Calu3 (cell line): ENCODE data around the gene SESN1. TPM values are rescaled to one million over a fixed set of nuclear protein-coding genes. Genes with fewer than 3 reads are reported as not detected.
"Not testable (repeated sequence)": the region's sequence is repeated elsewhere in the genome, so short reads cannot be mapped to it uniquely, and the experiment has no call there.

Source experiments
- BruUV-seq: library from RNA; stranded (reverse); fragments of 400-500 nt; replicated peaks from 2 replicates; lab custom pipeline; 2021; lab: Mats Ljungman, UMichigan
- CTCF ChIA-PET: fragments of 300-600 bp; sonication (Branson Sonifier 250); formaldehyde crosslinking; loops from one replicate; lab custom pipeline; 2022; ENCODE audit warnings: antibody characterized with exemption; lab: Charles Lee
- DNase-seq: peaks from one replicate; pipeline ENCODE4 v3.0.0; 2022
- H3K27ac Mint-ChIP-seq: one replicate; pipeline ENCODE4 v1.8.0; 2022; ENCODE audit warnings: mixed read lengths; ENCODE audit not compliant: unreplicated experiment
- H3K27me3 Mint-ChIP-seq: one replicate; pipeline ENCODE4 v1.8.0; 2022; ENCODE audit warnings: mixed read lengths; ENCODE audit not compliant: unreplicated experiment
- H3K36me3 Mint-ChIP-seq: one replicate; pipeline ENCODE4 v1.8.0; 2022; ENCODE audit warnings: mild to moderate bottlenecking, moderate library complexity, mixed read lengths; ENCODE audit not compliant: insufficient read depth, unreplicated experiment
- H3K4me1 Mint-ChIP-seq: one replicate; pipeline ENCODE4 v1.8.0; 2022; ENCODE audit warnings: mild to moderate bottlenecking, low read depth, mixed read lengths; ENCODE audit not compliant: unreplicated experiment
- H3K4me3 Mint-ChIP-seq: one replicate; pipeline ENCODE4 v1.8.0; 2022; ENCODE audit warnings: mild to moderate bottlenecking, low read depth, moderate library complexity, mixed read lengths; ENCODE audit not compliant: unreplicated experiment
- H3K9me3 Mint-ChIP-seq: one replicate; pipeline ENCODE4 v1.8.0; 2022; ENCODE audit warnings: low read depth, mixed read lengths; ENCODE audit not compliant: unreplicated experiment
- CTCF ChIP-seq: fragments of 200-600 bp; IDR thresholded peaks from one replicate; pipeline ENCODE4 v1.8.0; 2022; ENCODE audit warnings: antibody characterized with exemption; ENCODE audit not compliant: unreplicated experiment
- intact Hi-C: fragments of 100-400 bp; cut with micrococcal nuclease; formaldehyde crosslinking; loops from one replicate; pipeline ENCODE4 v1.10.0; 2022; ENCODE audit not compliant: unreplicated experiment
- total RNA-seq: library from RNA; stranded (reverse); gene quantifications from 2 replicates; pipeline ENCODE4 v1.2.3, GENCODE V29; 2022

SESN1 gene
- total RNA-seq, 1 experiment from 2014 or later = 5.9 TPM

- no peak overlapping the region for H3K27ac Mint-ChIP-seq
- CTCF ChIA-PET = no interaction called here
- no peak overlapping the region for H3K4me3 Mint-ChIP-seq
- H3K27me3 Mint-ChIP-seq = no peaks in the 10 kb centered on the region
- intact Hi-C loops = no loop called here
- no peaks in the 10 kb centered on the region for H3K9me3 Mint-ChIP-seq
- peaks cover 12% of the 10 kb centered on the region for H3K4me1 Mint-ChIP-seq
- H3K36me3 Mint-ChIP-seq = no peaks in the 10 kb centered on the region
- no peak for DNase-seq
- no peak for TF ChIP-seq CTCF
- BruUV-seq = no TSS peak
Measured at GRCh38 chr6:109087661-109088264, 6.9 kb downstream of the SESN1 start.

GRCh38 chr6:109084146-109084545 is 10.5 kb downstream of the SESN1 start:
- CTCF ChIA-PET, H3K36me3 Mint-ChIP-seq, intact Hi-C loops, BruUV-seq, H3K4me1 Mint-ChIP-seq, H3K9me3 Mint-ChIP-seq, H3K4me3 Mint-ChIP-seq, H3K27ac Mint-ChIP-seq, H3K27me3 Mint-ChIP-seq, DNase-seq: not testable (repeated sequence)

GRCh38 chr6:109083657-109084056 is 11.0 kb downstream of the SESN1 start:
- intact Hi-C loops = no loop called here
- H3K27ac Mint-ChIP-seq = no peak overlapping the region
- H3K4me1 Mint-ChIP-seq = no peaks in the 10 kb centered on the region
- CTCF ChIA-PET = no interaction called here
- no peaks in the 10 kb centered on the region for H3K9me3 Mint-ChIP-seq
- no peak for DNase-seq
- no peaks in the 10 kb centered on the region for H3K36me3 Mint-ChIP-seq
- no peak for TF ChIP-seq CTCF
- H3K27me3 Mint-ChIP-seq = no peaks in the 10 kb centered on the region
- no TSS peak for BruUV-seq
- H3K4me3 Mint-ChIP-seq = no peak overlapping the region

GRCh38 chr6:109082188-109082577 is 12.5 kb downstream of the SESN1 start:
- TF ChIP-seq CTCF = no peak
- Mint-ChIP-seq H3K4me1 (no peaks in the 10 kb centered on the region), H3K9me3 (no peaks in the 10 kb centered on the region), H3K27ac (no peak overlapping the region), H3K27me3 (no peaks in the 10 kb centered on the region), H3K4me3 (no peak overlapping the region), H3K36me3 (no peaks in the 10 kb centered on the region)
- DNase-seq = no peak
- no TSS peak for BruUV-seq
- intact Hi-C loops = no loop called here
- CTCF ChIA-PET = no interaction called here

GRCh38 chr6:109081516-109082187 is 13.0 kb downstream of the SESN1 start:
- Mint-ChIP-seq H3K36me3 (no peaks in the 10 kb centered on the region), H3K27ac (no peak overlapping the region), H3K9me3 (no peaks in the 10 kb centered on the region), H3K4me1 (no peaks in the 10 kb centered on the region), H3K4me3 (no peak overlapping the region), H3K27me3 (no peaks in the 10 kb centered on the region)
- no TSS peak for BruUV-seq
- intact Hi-C loops = no loop called here
- TF ChIP-seq CTCF = no peak
- CTCF ChIA-PET = no interaction called here
- DNase-seq = no peak
